Measurements from ENCODE around the gene OR10C1.

- TF ChIP-seq, protein P1, sequence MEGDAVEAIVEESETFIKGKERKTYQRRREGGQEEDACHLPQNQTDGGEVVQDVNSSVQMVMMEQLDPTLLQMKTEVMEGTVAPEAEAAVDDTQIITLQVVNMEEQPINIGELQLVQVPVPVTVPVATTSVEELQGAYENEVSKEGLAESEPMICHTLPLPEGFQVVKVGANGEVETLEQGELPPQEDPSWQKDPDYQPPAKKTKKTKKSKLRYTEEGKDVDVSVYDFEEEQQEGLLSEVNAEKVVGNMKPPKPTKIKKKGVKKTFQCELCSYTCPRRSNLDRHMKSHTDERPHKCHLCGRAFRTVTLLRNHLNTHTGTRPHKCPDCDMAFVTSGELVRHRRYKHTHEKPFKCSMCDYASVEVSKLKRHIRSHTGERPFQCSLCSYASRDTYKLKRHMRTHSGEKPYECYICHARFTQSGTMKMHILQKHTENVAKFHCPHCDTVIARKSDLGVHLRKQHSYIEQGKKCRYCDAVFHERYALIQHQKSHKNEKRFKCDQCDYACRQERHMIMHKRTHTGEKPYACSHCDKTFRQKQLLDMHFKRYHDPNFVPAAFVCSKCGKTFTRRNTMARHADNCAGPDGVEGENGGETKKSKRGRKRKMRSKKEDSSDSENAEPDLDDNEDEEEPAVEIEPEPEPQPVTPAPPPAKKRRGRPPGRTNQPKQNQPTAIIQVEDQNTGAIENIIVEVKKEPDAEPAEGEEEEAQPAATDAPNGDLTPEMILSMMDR (IDR thresholded peaks at IDR 0.05) = no peak
- no peak for TF ChIP-seq POLR2A (IDR thresholded peaks at IDR 0.05)
Measured at GRCh38 chr6:29442719-29443118, 3.6 kb downstream of the OR10C1 start.

All from right lobe of liver (tissue), 4 donors.